DLD1 (cell line): ENCODE results near the gene TRABD.
"Not testable (repeated sequence)": the region's sequence is repeated elsewhere in the genome, so short reads cannot be mapped to it uniquely, and the experiment has no call there.

ENCODE experiments used
- in situ Hi-C: cut with HindIII; loops from 2 replicates; pipeline ENCODE4 v1.10.0; 2017; ENCODE audit warnings: low sequenced_read_pairs

Gene TRABD

DNA sequence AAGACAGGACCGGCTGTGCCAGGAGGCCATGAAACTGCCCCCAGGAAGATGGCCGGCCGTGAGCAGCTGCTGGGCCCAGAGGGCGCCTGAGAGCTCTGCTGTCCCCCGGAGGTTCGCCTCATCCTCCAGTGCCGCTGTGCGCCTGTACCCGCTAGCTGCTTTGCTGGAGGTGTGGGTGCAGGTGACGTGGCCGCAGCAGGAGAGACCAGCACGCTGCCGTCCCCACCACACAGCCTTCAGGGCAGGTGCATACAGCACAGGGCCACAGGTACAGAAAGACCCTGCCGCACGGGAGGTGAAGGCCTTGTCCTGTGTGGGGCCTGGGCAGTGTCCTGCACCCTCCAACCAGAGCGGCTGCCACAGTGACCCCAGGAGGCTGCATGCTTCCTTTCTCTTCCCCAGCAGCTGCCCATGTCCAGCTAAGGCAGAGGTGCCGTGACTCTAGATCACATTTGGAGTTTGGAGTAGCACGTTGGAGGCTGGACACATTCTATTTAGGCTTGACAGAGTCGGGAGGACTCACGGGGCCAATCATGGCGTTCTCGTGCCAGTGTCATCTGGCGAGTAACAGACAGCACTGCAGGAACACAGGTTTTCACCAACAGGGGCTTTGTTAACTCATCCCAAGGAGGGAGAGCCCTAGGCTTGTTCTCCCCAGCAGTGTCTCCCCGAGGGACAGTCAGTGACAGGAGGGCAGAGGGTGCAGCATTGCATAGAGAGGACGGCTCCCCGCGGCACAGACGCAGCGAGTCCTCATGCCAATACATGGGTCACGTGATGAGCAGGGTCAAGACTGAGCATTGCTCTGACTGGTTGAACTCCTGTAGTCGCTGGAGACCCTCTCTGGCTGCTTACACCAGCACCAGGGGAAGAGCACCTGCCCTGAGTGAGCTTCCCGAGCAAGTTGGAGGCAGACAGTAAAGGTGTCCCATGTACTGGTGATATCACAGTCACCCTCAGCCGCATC lies 33.9 kb upstream of the TRABD start:
- in situ Hi-C loops, result no loop called here

DNA sequence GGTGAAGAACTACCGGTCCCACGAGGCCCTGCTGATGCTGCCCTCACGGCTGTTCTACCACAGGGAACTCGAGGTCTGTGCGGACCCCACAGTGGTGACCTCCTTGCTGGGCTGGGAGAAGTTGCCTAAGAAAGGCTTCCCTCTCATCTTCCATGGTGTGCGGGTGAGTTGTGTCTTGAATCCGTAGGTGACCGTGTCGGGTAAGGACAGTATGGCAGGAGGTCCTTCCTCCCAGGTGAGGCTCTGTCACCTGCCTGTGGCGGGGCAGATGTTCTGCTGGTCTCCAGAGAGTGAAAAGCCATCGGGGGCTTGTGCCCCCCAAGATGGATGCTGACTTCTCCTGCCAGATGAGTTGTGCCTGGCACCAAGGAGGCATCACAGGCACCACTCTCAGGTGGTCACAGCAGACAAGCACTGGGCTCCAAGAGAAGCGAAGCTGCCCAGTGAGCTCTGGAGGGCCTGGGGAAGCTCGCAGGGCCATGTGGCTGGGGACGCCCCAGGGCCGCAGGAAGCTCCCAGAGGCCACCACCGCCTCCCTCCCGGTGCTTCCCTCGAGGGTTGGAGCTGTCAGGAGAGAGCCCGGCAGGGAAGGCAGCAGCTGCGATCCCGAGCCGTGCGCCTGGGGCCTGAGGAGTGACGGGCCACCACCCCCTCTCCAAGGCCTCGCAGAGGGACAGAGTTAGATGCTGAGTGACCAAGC lies 32.5 kb upstream of the TRABD start:
- in situ Hi-C loops, result no loop called here

DNA sequence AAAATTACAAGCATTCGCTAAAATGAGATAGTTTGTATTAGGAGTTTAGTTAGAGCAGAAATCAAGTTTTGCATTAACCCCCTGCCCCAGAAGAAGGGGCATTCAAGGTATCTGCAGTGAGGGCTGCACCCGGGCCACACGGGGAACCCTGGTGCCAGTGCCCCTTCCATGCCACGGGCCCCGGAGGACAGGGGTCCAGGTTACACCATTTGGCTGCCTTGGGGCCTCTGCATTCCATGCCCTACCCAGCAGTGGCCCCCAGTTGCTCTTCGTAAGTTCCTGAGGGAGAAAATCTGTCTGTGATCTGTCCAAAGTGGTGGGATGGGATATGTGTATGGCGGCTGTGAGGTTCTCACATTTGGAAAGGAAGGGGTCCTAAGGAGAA lies 32.0 kb upstream of the TRABD start:
- in situ Hi-C loops, result no loop called here

DNA sequence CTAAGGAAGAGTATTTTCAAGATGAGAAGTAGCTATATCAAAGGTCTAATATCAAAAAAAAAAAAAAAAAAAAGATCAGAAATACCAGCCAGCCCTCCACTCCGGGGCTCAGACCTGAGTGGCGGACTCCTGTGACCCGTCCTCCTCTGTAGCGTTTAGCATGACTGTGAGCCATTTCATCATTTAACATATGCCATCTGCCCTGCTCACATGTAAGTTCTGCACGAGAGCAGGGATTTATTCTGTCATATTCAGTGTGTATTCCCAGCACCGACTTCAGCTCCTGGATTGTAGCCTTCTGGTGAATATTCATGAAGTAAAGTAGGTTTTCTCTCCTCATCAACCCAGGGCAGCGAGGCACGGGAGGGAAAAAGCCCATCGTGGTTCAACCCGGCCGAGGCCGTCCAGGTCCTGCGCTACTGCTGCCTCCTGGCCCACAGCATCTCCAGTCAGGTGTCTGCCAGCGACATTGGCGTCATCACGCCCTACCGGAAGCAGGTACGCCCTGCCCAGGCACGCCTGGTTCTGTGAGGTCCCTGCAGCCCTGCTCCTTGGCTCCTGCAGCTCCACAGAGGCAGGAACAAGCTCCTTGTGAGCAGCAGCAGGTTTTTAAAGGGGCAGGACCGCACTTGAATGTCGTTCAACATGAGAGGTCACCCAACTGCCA lies 27.9 kb upstream of the TRABD start:
- in situ Hi-C loops, result no loop called here

DNA sequence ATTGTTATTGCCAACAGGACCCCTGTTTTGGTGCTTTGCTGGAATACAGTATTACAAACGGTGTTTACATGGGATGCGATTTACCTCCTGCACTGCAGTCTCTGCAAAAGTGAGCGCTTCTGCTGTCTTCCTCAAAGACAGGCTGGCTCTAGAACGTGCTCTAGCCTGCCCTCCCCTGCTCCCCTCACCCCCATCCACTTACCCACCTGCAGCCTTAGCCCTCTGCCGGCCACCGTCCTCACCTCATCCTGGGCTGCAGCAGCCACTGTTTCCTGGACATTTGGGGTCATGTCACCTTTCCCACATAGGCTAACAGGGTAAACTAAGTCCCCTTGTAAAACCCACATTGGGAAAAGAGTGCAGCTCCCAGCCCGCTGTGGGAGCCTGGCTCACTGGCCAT lies 24.8 kb upstream of the TRABD start:
- in situ Hi-C loops, result no loop called here

DNA sequence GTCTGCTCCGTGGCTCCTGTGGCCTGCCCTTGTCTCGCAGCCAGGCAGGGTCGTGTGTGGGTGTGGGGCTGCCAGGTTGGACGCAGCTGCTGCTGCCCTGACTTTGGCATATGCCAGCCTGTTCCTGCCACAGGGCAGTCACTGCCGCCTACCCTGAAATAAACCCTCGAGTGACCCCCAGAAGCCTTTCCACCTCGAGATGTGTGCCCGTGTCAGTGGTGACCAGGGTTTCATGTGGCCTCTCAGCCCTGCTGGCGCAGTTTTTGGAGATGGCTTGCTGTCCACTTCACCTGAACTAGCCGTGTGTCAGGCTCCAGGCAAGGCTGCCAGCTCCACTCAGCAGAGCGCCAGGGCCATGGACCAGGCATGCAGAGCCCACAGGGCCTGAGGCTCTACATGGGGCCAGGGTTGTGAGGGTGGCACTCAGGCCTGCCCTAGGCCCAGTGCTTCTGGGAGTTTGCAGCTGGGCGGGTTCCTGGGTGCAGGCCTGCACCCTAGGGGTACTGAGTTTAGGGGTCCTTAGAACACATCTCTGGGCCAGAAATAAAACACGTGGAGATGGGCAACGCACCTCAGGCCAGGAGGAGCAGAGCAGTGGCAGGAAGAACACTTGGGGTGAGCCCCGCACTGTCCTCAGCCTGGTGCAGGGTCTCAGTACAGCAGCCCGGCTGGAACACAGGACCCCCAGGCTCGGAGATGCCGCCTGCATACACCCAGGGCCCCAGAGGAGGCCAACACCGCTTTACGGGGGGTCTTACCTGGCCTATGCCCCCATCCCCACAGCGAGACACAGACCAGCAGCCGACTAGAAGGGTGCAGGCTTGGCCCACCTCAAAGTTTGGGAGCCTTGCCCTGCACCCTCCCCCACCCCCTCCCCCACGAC lies 24.0 kb upstream of the TRABD start:
- in situ Hi-C loops, result no loop called here

DNA sequence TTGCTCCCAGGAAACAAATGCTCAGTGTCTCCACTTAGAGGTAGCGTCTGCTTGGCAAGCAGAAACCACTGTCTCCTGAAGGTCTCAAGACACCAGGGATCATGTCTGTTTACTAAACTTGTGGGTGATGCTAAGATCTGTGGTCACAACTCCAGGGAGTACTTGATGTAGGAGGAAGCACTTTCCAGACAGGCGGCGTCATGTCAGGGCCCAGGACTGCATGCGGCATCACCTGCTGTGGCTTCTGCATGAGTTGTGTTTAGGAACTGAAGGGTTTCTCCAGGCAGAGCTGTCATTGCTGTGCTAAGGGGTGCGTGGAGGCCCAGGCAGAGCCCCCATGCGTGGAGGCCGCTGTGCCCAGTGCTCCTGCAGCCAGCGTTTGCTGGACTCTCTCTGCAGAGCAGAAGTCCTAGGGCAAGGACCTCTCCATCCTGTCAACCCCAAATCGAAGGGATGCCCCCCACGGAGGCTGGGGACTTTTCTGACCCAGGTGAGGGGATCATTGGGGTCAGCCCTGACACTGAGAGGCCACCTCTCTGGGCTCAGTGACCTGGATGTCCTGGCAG lies 23.2 kb upstream of the TRABD start:
- in situ Hi-C loops, result no loop called here

DNA sequence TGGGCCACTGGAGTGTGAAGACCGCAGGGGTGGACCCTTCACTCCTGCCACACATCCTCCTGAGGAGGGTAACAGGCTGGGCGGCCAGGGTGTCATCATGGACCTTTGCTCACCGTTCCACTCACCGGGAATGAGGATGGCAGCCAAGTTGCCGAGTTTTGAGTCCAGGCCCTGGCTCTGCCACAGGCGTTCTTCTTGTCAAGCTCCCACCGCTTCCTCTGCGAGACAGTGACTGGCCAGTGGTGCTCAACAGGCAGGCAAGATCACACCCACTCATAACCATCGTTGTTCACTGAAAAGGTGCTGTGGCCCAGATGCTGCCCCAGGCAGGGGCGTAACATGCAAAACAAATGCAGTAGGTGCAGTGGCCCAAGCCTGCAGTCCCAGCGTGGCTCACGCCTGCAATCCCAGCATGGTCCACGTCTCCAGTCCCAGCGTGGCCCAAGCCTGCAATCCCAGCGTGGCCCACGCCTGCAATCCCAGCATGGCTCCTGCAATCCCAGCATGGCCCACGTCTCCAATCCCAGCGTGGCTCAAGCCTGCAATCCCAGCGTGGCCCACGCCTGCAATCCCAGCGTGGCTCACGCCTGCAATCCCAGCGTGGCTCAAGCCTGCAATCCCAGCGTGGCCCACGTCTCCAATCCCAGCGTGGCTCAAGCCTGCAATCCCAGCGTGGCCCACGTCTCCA lies 20.1 kb upstream of the TRABD start:
- in situ Hi-C loops, result no loop called here

DNA sequence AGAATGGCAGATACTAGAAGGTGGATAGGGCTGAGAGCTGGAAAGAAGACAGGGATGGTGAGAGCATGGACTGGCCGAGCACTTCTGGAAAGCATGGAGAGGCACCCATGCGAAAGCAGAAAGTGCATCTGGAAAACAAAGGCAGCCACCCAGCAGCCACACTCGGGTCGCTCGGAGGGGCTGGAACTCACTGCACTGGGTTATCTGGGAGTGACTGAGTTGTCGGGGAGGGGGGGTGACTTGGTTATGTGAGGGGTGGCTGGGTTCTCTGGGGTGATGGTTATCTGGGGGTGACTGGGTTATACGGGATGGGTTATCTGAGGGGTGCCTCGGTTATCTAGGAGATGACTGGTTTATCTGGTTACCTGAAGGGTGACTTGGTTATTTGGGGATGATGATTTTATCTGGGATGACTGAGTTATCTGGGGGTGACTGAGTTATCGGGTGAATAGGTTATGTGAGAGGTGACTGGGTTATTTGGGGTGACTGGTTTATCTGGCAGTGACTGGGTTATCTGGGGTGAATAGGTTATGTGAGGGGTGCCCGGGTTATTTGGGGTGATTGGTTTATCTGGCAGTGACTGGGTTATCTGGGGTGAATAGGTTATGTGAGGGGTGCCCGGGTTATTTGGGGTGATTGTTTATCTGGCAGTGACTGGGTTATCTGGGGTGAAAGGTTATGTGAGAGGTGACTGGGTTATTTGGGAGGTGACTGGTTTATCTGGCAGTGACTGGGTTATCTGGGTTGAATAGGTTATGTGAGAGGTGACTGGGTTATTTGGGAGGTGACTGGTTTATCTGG lies 17.8 kb upstream of the TRABD start:
- in situ Hi-C loops, result no loop called here

DNA sequence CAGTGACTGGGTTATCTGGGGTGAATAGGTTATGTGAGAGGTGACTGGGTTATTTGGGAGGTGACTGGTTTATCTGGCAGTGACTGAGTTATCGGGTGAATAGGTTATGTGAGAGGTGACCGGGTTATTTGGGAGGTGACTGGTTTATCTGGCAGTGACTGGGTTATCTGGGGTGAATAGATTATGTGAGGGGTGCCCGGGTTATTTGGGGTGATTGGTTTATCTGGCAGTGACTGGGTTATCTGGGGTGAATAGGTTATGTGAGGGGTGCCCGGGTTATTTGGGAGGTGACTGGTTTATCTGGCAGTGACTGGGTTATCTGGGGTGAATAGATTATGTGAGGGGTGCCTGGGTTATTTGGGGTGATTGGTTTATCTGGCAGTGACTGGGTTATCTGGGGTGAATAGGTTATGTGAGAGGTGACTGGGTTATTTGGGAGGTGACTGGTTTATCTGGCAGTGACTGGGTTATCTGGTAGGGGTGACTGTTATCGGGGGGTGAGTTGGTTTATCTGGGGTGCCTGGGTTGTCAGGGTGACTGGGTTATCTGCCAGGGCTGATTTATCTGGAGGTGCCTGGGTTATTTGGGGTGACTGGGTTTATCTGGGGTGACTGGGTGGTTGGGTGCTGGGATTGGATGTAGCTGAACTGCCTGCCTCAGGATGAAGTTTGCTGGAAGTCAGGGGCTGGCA lies 17.1 kb upstream of the TRABD start:
- in situ Hi-C loops, result not testable (repeated sequence)

DNA sequence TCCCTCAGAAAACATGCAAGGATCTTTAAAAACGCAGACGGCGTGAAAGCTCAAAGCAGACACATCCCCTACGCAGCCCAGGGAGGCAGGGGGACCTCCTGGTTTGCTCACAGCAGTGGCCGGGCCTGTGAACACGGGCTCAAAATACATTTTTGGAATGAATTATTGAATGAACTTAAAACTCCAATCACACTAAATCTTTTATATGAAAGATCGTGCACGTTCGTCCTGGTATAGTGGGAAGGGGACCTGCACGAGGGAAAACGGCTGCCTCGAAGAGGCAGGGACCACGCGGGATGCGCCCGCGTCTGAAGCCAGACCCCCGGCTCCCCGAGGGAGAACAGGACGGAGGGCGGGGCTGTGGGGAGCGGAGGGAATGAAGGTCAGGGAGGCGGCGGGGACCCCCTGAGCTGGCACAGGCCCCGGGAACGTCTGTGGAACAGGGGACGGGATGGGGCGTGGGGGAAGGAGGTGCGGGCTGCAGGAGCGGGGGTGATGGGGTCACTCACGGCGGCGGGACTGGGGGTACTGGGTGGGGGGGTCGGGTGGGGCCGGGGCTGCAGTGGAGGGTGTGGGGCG lies 16.4 kb upstream of the TRABD start:
- in situ Hi-C loops, result no loop called here

DNA sequence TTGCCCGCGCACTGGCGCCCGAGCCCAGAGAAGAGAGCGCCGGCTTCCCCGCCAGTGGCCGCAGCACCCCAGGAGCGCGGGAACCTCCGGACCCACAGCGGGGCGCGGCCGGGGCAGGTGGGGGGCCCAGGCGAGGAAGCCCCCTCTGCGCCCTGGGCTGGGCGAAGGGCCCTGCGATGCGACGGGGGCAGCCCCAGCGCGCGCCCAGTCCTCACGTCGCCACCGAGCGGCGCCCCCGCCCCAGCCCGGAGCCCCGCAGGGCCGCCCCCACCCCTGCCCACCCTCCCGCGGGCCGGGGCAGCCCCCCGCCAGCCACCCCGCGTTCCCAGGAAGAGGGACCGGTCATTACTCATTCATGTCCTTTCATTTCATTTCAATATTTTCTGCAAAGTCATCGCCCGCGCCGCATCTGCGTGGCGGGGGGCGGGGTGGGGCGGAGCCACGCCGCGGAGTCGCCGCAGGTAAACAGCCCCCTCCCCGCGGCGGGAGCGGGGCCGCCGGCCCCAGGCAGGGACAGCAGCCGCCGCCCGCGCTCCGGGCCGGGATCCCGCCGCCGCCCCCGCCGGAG lies 15.9 kb upstream of the TRABD start:
- in situ Hi-C loops, result no loop called here

DNA sequence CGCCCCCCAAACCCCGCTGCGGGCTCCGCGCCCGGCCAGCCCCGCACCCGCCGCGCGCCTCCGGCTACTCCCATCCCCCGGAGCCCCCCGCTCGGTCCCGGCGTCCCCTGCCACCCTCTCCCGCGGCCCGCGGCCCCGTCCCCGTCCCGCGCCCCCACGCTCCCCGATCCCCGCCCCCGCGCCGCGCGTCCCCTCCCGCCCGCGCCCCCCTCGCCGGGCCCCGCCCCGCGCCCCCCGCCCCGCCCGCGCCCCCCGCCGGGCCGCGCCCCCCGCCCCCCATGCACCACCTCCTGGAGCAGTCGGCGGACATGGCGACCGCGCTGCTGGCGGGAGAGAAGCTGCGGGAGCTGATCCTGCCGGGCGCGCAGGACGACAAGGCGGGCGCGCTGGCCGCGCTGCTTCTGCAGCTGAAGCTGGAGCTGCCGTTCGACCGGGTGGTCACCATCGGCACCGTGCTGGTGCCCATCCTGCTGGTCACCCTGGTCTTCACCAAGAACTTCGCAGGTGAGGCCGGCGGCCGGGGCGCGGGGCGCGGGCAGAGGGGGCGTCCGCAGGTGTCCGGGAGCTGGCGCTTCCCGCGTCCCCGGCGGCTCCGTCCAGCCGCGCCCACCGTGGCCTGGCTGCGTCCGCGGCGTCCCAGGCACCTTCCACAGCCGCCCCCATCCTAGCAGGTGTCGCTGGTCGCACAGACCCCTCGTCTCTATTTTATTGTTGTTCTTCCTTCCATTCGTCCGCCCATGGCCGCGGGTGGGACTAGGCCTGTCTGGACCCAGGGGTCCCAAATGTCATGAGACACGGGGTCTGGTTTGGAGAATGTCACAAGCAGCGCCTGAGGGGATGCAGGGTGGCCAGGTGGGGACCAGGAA lies 15.0 kb upstream of the TRABD start, which contains the start of gene PANX2:
TSS of gene PANX2 (plus strand) at position 279 of the 866 bp plus-strand sequence. CDS start at position 279, 0 bp downstream.
- in situ Hi-C loops, result no loop called here

DNA sequence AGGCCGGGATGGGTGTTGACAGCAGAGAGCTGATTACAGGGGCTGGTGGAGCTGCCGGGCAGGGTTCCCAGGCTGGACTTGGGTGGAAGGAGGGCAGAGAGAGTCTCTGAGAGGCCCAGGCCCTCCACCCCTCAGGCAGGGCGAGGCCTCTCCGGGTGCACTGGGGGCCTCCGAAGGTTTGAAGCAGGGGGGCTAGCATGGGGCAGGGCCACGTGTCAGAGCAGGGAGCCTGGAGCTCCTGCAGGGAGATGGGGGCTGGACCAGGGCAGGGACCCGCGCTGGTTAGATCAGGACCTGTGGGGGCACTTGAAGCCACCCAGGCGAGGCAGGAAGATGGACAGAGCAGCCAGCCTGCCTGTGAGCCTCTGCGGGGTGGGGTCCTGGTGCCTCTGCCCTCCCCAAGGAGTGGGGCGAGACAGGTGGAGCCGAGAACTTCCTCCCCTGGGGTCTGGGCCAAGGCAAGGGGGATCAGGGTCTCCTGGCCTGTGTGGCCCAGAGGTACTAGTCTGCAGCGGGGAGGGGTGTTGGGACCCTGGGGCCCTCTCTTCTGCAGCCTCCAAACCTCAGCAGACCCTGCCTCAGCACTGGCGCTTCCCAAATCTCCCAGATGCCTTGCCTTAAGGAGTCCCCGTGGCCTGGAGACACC lies 14.3 kb upstream of the TRABD start:
- in situ Hi-C loops, result no loop called here

DNA sequence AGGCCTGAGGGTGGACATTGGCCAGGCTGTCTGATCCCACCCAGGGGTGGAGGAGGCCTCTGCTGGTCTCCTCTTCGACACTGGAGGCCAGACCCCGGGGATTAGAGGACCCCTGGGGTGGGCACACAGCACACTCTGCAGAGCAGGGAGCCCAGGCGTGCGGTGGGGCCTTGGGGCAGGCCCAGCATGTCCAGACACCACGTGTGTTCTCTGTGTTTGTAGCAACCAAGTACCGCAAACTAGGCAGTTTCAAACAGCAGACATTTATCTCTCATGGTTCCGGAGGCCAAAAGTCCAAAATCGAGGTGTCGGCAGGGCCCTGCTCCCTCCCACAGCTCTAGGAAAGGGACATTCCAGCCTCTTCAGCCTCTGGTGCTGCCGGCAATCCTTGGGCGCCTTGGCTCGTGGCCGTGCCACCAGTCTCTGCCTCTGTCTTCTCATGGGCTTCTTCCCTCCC lies 13.7 kb upstream of the TRABD start:
- in situ Hi-C loops, result no loop called here
